HepG2 (cell line): ENCODE measurements around the gene CLEC19A. TPM values are rescaled to one million over a fixed set of nuclear protein-coding genes. Genes with fewer than 3 reads are reported as not detected.

ENCODE experiments used
- CBFB ChIP-seq: sonication (generic); formaldehyde crosslinking; IDR thresholded peaks from 2 replicates; pipeline ENCODE4 v1.4.0; 2020; ENCODE audit warnings: missing genetic modification reagents
- CCDC6 ChIP-seq: sonication (generic); formaldehyde crosslinking; IDR thresholded peaks from 2 replicates; pipeline ENCODE4 v1.8.1; 2022; ENCODE audit warnings: mild to moderate bottlenecking, missing genetic modification reagents, moderate library complexity
- CEBPG ChIP-seq: IDR thresholded peaks from 2 replicates; pipeline ENCODE4 v1.6.1; 2016
- EP300 ChIP-seq, 3 experiments: sonication (generic) in 1 of 3; formaldehyde crosslinking in 1 of 3; IDR thresholded peaks; 2 replicates each; pipeline versions ENCODE4 v1.5.1 to v1.6.1; 2011 to 2020; ENCODE audit warnings: low read depth in 2 of 3, low read length in 2 of 3, borderline replicate concordance in 1 of 3, improper control_type of control experiment in 1 of 3, mild to moderate bottlenecking in 1 of 3, missing genetic modification reagents in 1 of 3, moderate library complexity in 1 of 3
- ETV5 ChIP-seq: IDR thresholded peaks from 2 replicates; pipeline ENCODE4 v1.6.1; 2018; ENCODE audit warnings: missing biosample characterization, missing genetic modification reagents, inconsistent platforms, borderline replicate concordance
- HNF4G ChIP-seq, 2 experiments: sonication (generic) in 1 of 2; formaldehyde crosslinking in 1 of 2; IDR thresholded peaks; 2 replicates each; pipeline versions ENCODE4 v1.4.0 to v1.6.1; 2011 to 2020; ENCODE audit warnings: borderline replicate concordance in 2 of 2, low read depth in 2 of 2, mild to moderate bottlenecking in 2 of 2, low read length in 1 of 2, missing genetic modification reagents in 1 of 2, moderate library complexity in 1 of 2
- NFKBIZ ChIP-seq: IDR thresholded peaks from 2 replicates; pipeline ENCODE4 v1.6.1; 2018; ENCODE audit warnings: missing genetic modification reagents, missing compliant biosample characterization
- PRDM4 ChIP-seq: sonication (generic); formaldehyde crosslinking; IDR thresholded peaks from 2 replicates; pipeline ENCODE4 v1.9.0; 2021; ENCODE audit warnings: missing genetic modification reagents, borderline replicate concordance
- SRSF9 ChIP-seq: fragments of 200-400 bp; formaldehyde crosslinking; IDR thresholded peaks from 2 replicates; pipeline ENCODE4 v1.6.1; 2018; ENCODE audit warnings: borderline replicate concordance, mild to moderate bottlenecking, low read depth, low read length; ENCODE audit not compliant: insufficient read depth, poor library complexity, severe bottlenecking
- TP53 ChIP-seq: sonication (generic); formaldehyde crosslinking; conservative IDR thresholded peaks from 2 replicates; pipeline ENCODE4 v1.4.0; 2020; ENCODE audit warnings: missing genetic modification reagents
- ZNF10 ChIP-seq: sonication (generic); formaldehyde crosslinking; IDR thresholded peaks from 2 replicates; pipeline ENCODE4 v1.4.0; 2020; ENCODE audit warnings: mild to moderate bottlenecking, low read depth, missing genetic modification reagents, borderline replicate concordance
- ZNF24 ChIP-seq: fragments of 450-650 bp; IDR thresholded peaks from 2 replicates; pipeline ENCODE4 v1.6.1; 2017; ENCODE audit warnings: antibody characterized with exemption, mild to moderate bottlenecking
- ZNF331 ChIP-seq: sonication (generic); formaldehyde crosslinking; IDR thresholded peaks from 2 replicates; pipeline ENCODE4 v1.4.0; 2020; ENCODE audit warnings: missing genetic modification reagents
- ZNF713 ChIP-seq: sonication (generic); formaldehyde crosslinking; IDR thresholded peaks from 2 replicates; pipeline ENCODE4 v1.4.0; 2020; ENCODE audit warnings: mild to moderate bottlenecking, missing genetic modification reagents
- ZNF724P ChIP-seq: sonication (generic); formaldehyde crosslinking; IDR thresholded peaks from 2 replicates; pipeline ENCODE4 v1.8.0; 2022; ENCODE audit warnings: missing genetic modification reagents, borderline replicate concordance
- ZNF746 ChIP-seq: sonication (generic); formaldehyde crosslinking; IDR thresholded peaks from 2 replicates; pipeline ENCODE4 v1.8.0; 2022; ENCODE audit warnings: mild to moderate bottlenecking, missing genetic modification reagents
- ZZZ3 ChIP-seq: sonication (generic); formaldehyde crosslinking; IDR thresholded peaks from 2 replicates; pipeline ENCODE4 v1.4.0; 2020; ENCODE audit warnings: missing genetic modification reagents, mild to moderate bottlenecking, borderline replicate concordance
- polyA plus RNA-seq, 8 experiments: library from polyadenylated mRNA; depleted of rRNA in 3 of 8; stranded (reverse) in 7 of 8; unstranded in 1 of 8; fragments of >200 nt; fragmentation: Illumina TruSeq in 4 of 8; extraction: Trizol in 4 of 8; gene quantifications; 2 replicates each; pipeline versions ENCODE4 v1.2.1 to v1.2.3, GENCODE V29; 2011 to 2016; ENCODE audit warnings: low read depth in 4 of 8, missing spikeins in 1 of 8, mixed read lengths in 1 of 8; ENCODE audit not compliant: insufficient read depth in 1 of 8
- total RNA-seq, 5 experiments: library from RNA; depleted of rRNA; stranded (reverse); fragments of >200 nt; fragmentation: Illumina TruSeq; extraction: Trizol; gene quantifications; 2 replicates each; pipeline ENCODE4 v1.2.3, GENCODE V29; 2016; ENCODE audit warnings: low read depth in 1 of 5
- TF ChIP-seq, protein P1 (sequence below), 2 experiments: sonication (generic) in 1 of 2; formaldehyde crosslinking in 1 of 2; IDR thresholded peaks; 2 replicates each; pipeline versions ENCODE4 v1.5.1 to v1.6.1; 2011 to 2020; ENCODE audit warnings: borderline replicate concordance in 1 of 2, low read depth in 1 of 2, low read length in 1 of 2, mild to moderate bottlenecking in 1 of 2, missing genetic modification reagents in 1 of 2, moderate library complexity in 1 of 2
- TF ChIP-seq, protein P2 (sequence below), 2 experiments: fragments of 450-650 bp in 1 of 2; sonication (generic) in 1 of 2; formaldehyde crosslinking; IDR thresholded peaks; 2 replicates each; pipeline versions ENCODE4 v1.5.0 to v1.8.0; 2020 to 2022; ENCODE audit warnings: mild to moderate bottlenecking in 1 of 2, missing genetic modification reagents in 1 of 2
- TF ChIP-seq, protein P3 (sequence below): IDR thresholded peaks from 2 replicates; pipeline ENCODE4 v1.6.1; 2016; ENCODE audit warnings: missing genetic modification reagents, missing compliant biosample characterization
- TF ChIP-seq, protein P4 (sequence below): sonication (generic); formaldehyde crosslinking; IDR thresholded peaks from 2 replicates; pipeline ENCODE4 v1.5.0; 2020; ENCODE audit warnings: missing genetic modification reagents

The CLEC19A gene
- total and polyA plus RNA-seq, 2 of the 13 experiments (the other 11 are each of a cell fraction or from before 2014, with no cell fraction given) = not detected

DNA sequence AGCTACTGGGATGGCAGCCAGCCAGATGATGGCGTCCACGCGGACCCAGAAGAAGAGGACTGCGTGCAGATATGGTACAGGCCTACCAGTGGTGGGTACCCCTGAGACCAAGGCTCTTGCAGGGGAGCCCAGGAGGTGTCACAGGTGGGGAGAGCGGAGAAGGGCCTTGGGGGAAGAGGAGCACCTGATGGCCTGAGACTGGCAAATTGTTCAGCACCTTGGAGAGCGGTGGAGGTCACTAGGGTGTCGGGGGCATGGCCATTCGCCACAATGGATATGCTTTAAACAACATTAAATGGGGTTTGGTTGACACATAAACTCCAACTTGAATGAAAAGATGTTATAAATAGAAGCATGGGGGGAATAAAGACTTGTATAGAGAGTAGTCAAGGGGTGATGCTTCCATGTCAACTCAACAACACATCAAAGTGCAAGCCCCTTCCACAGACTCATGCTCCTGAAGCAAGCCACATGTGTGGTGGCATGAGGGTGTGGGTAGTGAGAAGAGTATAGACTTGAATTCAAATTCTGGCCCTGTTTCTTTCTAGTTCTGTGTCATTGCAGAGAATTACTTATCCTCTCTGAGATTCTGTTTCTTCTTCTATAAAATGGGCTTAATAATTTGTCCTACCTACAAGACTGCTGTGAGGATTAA lies 22.2 kb downstream of the CLEC19A start (continued):
- TF ChIP-seq, protein P1, sequence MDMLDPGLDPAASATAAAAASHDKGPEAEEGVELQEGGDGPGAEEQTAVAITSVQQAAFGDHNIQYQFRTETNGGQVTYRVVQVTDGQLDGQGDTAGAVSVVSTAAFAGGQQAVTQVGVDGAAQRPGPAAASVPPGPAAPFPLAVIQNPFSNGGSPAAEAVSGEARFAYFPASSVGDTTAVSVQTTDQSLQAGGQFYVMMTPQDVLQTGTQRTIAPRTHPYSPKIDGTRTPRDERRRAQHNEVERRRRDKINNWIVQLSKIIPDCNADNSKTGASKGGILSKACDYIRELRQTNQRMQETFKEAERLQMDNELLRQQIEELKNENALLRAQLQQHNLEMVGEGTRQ (IDR thresholded peaks at IDR 0.05; ENCODE audit: low read depth, low read length) = no peak; the same call in 1 of the 2 replicates
- TF ChIP-seq, protein P1 (CRISPR knock-in tag; IDR thresholded peaks at IDR 0.05; ENCODE audit: borderline replicate concordance) = no peak
- TF ChIP-seq EP300 (IDR thresholded peaks at IDR 0.05; ENCODE audit: low read depth in 2 of 2, low read length in 2 of 2) (no peak), EP300 (CRISPR knock-in tag; IDR thresholded peaks at IDR 0.05; ENCODE audit: borderline replicate concordance) (no peak), ZNF746 (CRISPR knock-in tag) (no peak), ZNF724P (CRISPR knock-in tag) (no peak), ETV5 (CRISPR knock-in tag) (no peak), PRDM4 (CRISPR knock-in tag) (no peak), ZNF10 (CRISPR knock-in tag) (no peak), ZZZ3 (CRISPR knock-in tag) (no peak), HNF4G (IDR thresholded peaks at IDR 0.05; ENCODE audit: borderline replicate concordance, low read depth, low read length) (no peak), HNF4G (CRISPR knock-in tag; IDR thresholded peaks at IDR 0.05; ENCODE audit: borderline replicate concordance, low read depth) (no peak), TP53 (CRISPR knock-in tag) (no peak), CBFB (no peak), ZNF331 (CRISPR knock-in tag) (0 out of 2 replicates have a peak, but pooled peaks have one; percentile 22), ZNF24 (no peak), NFKBIZ (CRISPR knock-in tag) (no peak), CEBPG (no peak), CCDC6 (no peak), SRSF9 (no peak), ZNF713 (CRISPR knock-in tag) (no peak)
- TF ChIP-seq, protein P2, sequence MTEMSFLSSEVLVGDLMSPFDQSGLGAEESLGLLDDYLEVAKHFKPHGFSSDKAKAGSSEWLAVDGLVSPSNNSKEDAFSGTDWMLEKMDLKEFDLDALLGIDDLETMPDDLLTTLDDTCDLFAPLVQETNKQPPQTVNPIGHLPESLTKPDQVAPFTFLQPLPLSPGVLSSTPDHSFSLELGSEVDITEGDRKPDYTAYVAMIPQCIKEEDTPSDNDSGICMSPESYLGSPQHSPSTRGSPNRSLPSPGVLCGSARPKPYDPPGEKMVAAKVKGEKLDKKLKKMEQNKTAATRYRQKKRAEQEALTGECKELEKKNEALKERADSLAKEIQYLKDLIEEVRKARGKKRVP (CRISPR knock-in tag; IDR thresholded peaks at IDR 0.05) = no peak
- TF ChIP-seq, protein P3, sequence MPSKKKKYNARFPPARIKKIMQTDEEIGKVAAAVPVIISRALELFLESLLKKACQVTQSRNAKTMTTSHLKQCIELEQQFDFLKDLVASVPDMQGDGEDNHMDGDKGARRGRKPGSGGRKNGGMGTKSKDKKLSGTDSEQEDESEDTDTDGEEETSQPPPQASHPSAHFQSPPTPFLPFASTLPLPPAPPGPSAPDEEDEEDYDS (CRISPR knock-in tag) = no peak
- TF ChIP-seq, protein P4, sequence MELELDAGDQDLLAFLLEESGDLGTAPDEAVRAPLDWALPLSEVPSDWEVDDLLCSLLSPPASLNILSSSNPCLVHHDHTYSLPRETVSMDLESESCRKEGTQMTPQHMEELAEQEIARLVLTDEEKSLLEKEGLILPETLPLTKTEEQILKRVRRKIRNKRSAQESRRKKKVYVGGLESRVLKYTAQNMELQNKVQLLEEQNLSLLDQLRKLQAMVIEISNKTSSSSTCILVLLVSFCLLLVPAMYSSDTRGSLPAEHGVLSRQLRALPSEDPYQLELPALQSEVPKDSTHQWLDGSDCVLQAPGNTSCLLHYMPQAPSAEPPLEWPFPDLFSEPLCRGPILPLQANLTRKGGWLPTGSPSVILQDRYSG = peak; percentile 48; the same call in 1 of the 2 replicates
